ENCODE data around the gene GEMIN8.

Gene GEMIN8

DNA sequence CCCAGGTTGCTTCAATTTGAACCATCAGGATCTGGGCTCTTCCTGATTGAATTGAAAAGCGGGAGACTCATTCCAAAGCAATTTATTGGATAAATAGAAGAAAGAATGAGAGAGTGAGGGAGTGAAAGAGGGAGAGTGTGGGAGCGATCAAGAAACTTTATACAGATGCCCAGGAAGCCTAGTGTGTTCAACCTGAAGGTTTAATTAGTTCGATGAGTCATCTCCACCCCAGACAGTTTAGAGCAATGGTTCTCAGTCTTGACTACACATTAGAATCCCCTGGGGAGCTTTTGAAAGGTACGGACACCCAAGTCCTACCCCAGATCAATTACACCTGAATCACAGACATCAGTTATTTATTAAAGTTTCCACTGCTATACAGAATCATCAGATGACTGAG lies 61.5 kb downstream of the GEMIN8 start:
- ChIA-PET POLR2A (no interaction called here), CTCF (no interaction called here)
- H3K4me3 ChIP-seq (ENCODE audit: low read depth, low read length) = no peak overlapping the region
- no peak for DNase-seq (ENCODE audit: low read depth, low spot score)
- TF ChIP-seq, protein P1, sequence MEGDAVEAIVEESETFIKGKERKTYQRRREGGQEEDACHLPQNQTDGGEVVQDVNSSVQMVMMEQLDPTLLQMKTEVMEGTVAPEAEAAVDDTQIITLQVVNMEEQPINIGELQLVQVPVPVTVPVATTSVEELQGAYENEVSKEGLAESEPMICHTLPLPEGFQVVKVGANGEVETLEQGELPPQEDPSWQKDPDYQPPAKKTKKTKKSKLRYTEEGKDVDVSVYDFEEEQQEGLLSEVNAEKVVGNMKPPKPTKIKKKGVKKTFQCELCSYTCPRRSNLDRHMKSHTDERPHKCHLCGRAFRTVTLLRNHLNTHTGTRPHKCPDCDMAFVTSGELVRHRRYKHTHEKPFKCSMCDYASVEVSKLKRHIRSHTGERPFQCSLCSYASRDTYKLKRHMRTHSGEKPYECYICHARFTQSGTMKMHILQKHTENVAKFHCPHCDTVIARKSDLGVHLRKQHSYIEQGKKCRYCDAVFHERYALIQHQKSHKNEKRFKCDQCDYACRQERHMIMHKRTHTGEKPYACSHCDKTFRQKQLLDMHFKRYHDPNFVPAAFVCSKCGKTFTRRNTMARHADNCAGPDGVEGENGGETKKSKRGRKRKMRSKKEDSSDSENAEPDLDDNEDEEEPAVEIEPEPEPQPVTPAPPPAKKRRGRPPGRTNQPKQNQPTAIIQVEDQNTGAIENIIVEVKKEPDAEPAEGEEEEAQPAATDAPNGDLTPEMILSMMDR (IDR thresholded peaks at IDR 0.05; ENCODE audit: insufficient read depth, low read length, missing control alignments) = no peak

DNA sequence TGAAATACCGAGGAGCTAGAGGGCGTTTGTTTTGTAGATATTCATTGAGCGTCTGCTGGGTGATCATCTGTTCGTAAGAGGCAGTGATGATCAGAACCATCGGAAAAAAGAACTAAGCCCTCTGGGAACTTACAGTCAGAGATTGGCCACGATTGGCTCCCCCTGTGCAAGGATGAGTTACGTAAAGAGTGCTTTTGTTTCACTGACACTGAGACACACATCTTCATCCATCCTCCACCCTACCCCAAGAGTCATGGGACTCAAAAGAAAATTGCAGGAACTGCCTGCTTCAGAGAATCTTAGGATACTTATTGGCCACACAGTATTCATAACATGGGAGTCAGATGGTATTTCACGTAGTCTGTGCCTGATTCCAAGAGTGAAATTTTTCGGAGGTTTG lies 62.1 kb downstream of the GEMIN8 start:
- CTCF ChIA-PET = no interaction called here
- POLR2A ChIA-PET = no interaction called here
- H3K4me3 ChIP-seq (ENCODE audit: low read depth, low read length) = no peak overlapping the region
- DNase-seq (ENCODE audit: low read depth, low spot score) = no peak
- TF ChIP-seq, protein P1 (IDR thresholded peaks at IDR 0.05; ENCODE audit: insufficient read depth, low read length, missing control alignments) = no peak

DNA sequence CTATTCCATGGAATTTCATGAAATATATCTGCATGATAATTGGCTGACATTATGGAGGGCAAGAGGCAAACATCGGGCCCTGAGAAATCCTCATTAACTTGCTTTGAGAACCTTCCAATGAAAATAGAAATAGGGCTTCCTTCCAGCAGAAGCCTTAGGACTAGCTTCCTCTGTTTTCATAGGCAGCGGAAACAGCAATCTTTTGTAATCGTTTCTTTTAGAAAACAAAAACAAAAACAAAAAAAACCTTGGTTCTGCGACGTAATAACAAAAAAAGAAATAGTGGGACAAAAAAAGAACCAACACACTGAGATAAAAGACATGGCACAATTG lies 62.9 kb downstream of the GEMIN8 start:
- POLR2A ChIA-PET = no interaction called here
- no peak overlapping the region for H3K4me3 ChIP-seq (ENCODE audit: low read depth, low read length)
- CTCF ChIA-PET = no interaction called here
- DNase-seq (ENCODE audit: low read depth, low spot score) = no peak
- TF ChIP-seq, protein P1 (IDR thresholded peaks at IDR 0.05; ENCODE audit: insufficient read depth, low read length, missing control alignments) = no peak

DNA sequence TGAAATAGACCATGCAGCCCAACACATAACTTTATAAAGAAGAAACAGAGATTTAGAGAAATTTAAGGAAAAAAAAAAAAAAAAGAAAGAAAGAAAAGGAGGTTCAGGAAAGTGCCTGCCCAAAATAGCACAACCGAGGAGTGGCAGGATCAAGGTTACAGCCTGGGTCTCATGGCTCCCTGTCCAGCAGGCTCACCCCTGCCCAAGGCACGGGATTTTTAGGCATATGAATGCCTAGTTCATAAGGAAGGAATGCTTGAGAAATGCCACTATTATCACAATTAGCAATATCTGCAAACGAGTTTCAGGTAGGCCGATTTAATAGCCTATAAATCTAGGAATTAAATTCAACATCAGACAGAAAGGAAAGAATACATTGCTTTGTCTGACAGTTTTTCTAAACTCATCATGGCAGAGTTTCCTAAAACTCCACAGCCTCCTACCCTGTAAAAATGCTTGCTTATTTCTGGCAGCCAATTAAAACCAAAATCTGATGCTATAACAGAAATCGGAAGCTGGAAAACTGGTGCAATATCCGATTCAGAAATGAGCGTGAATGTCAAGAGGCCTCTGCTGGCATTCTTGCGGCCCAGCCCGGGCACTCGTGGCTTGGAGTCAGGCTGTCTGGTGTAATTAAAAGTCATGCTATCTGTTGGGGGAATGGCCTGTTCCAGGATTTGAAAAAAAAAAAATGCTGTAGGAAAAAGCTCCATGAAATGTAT lies 63.5 kb downstream of the GEMIN8 start:
- TF ChIP-seq, protein P1 (IDR thresholded peaks at IDR 0.05; ENCODE audit: insufficient read depth, low read length, missing control alignments) = no peak
- ChIA-PET POLR2A (no interaction called here), CTCF (no interaction called here)
- H3K4me3 ChIP-seq (ENCODE audit: low read depth, low read length) = no peak overlapping the region
- no peak for DNase-seq (ENCODE audit: low read depth, low spot score)

DNA sequence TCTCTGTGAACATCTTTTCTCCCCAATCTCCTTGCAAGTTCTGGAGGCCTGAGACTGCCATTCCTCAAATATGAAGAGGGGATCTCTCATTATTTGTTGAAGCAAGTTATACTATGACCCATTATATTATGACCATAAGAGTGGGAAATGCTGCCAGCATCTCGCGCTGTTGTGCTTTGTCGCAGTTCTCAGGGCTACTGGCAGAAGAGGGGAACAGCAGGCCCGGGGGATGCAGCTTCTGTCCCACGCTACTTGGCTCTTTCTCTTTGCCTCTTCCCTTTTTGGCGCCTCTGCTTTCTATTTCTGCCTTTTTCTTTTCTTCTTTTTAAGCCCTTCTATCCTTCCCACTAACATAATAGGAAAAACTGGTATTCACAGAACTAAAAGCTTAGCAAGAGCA lies 64.2 kb downstream of the GEMIN8 start:
- POLR2A ChIA-PET = no interaction called here
- CTCF ChIA-PET = no interaction called here
- no peak overlapping the region for H3K4me3 ChIP-seq (ENCODE audit: low read depth, low read length)
- TF ChIP-seq, protein P1 (IDR thresholded peaks at IDR 0.05; ENCODE audit: insufficient read depth, low read length, missing control alignments) = no peak
- no peak for DNase-seq (ENCODE audit: low read depth, low spot score)

DNA sequence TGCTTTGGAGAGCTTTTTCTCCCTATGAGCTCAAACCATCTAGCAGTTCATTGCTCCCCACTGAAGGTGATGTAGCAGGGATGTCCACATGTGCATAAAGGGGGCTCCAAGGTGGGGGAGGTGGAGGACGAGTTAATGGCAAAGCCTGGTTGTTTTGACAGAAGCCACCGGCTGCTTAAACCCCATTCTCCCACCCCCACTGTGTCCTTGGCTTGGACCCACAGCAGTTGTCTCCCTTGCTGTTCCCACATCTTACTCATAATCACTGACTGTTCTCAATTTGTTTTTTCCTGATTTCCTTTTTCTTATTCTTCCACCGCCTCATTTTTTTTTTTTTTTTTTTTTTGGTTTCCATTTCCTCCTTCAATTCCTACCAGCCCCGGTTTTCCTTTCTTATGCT lies 72.7 kb downstream of the GEMIN8 start:
- DNase-seq (ENCODE audit: low read depth, low spot score) = no peak
- H3K4me3 ChIP-seq (ENCODE audit: low read depth, low read length) = no peak overlapping the region
- ChIA-PET CTCF (no interaction called here), POLR2A (no interaction called here)
- TF ChIP-seq, protein P1 (IDR thresholded peaks at IDR 0.05; ENCODE audit: insufficient read depth, low read length, missing control alignments) = no peak

Data from AG04449 (cell line).